SU-DHL-6 (cell line): ENCODE data around the gene CD38.
"Not testable (repeated sequence)": the region's sequence is repeated elsewhere in the genome, so short reads cannot be mapped to it uniquely, and the experiment has no call there.

Experiments
- H2AFZ ChIP-seq: fragments of 200-600 bp; sonication (generic); 2 replicates; pipeline ENCODE4 v1.6.1; 2014; ENCODE audit warnings: low read depth, mild to moderate bottlenecking, moderate library complexity, mixed read lengths, antibody characterized with exemption, low read length; ENCODE audit not compliant: severe bottlenecking
- H3F3A ChIP-seq: fragments of 200-600 bp; shearing (Covaris generic); 2 replicates; pipeline ENCODE4 v1.6.0; 2016; ENCODE audit warnings: antibody characterized with exemption, mild to moderate bottlenecking; ENCODE audit not compliant: insufficient read depth
- H3K27ac ChIP-seq: fragments of 200-600 bp; sonication (generic); 2 replicates; pipeline ENCODE4 v1.5.1; 2016; ENCODE audit warnings: low read depth, mild to moderate bottlenecking, low read length, moderate library complexity, mixed read lengths
- H3K27me3 ChIP-seq: fragments of 200-600 bp; sonication (generic), shearing (Covaris generic); 2 replicates; pipeline ENCODE4 v1.6.0; 2014; ENCODE audit warnings: mild to moderate bottlenecking, low read length
- H3K36me3 ChIP-seq: fragments of 200-600 bp; sonication (generic); 2 replicates; pipeline ENCODE4 v1.6.1; 2014; ENCODE audit warnings: mild to moderate bottlenecking, low read length, mixed read lengths
- H3K4me2 ChIP-seq: fragments of 300-600, 200-600 bp; shearing (Covaris generic), sonication (generic); 2 replicates; pipeline ENCODE4 v1.6.0; 2014; ENCODE audit warnings: low read length, low read depth, mild to moderate bottlenecking; ENCODE audit not compliant: poor library complexity, severe bottlenecking
- H3K4me3 ChIP-seq: fragments of 200-600 bp; sonication (generic); 2 replicates; pipeline ENCODE4 v1.5.1; 2014; ENCODE audit warnings: antibody characterized with exemption, low read length, mild to moderate bottlenecking, mixed read lengths; ENCODE audit not compliant: insufficient read depth, poor library complexity, severe bottlenecking
- H3K79me2 ChIP-seq: fragments of 200-600 bp; sonication (generic); 2 replicates; pipeline ENCODE4 v1.6.1; 2014; ENCODE audit warnings: mild to moderate bottlenecking, low read length, moderate library complexity; ENCODE audit not compliant: insufficient read depth
- H3K9ac ChIP-seq: fragments of 200-600 bp; sonication (generic); 2 replicates; pipeline ENCODE4 v1.7.0; 2014; ENCODE audit warnings: mild to moderate bottlenecking, low read length
- H3K9me2 ChIP-seq: fragments of 200-600 bp; sonication (generic); replicated peaks from 2 replicates; pipeline ENCODE4 v1.6.1; 2014; ENCODE audit warnings: low read length; ENCODE audit not compliant: insufficient read depth
- H3K9me3 ChIP-seq: fragments of 200-600 bp; sonication (generic); 2 replicates; pipeline ENCODE4 v1.6.1; 2014; ENCODE audit warnings: low read length, mixed read lengths; ENCODE audit not compliant: insufficient read depth
- H4K20me1 ChIP-seq: fragments of 200-600 bp; sonication (generic); 2 replicates; pipeline ENCODE4 v1.6.1; 2014; ENCODE audit warnings: low read depth, mild to moderate bottlenecking, antibody characterized with exemption, low read length, moderate library complexity, mixed read lengths
- CTCF ChIP-seq: fragments of 200-600 bp; sonication (generic); IDR thresholded peaks from one replicate; pipeline ENCODE4 v1.5.1; 2017; ENCODE audit warnings: antibody characterized with exemption, mild to moderate bottlenecking, low read length, moderate library complexity; ENCODE audit not compliant: insufficient read depth, poor library complexity, severe bottlenecking
- EZH2phosphoT487 ChIP-seq: fragments of 200-600 bp; sonication (generic), shearing (Covaris generic); conservative IDR thresholded peaks from 2 replicates; pipeline ENCODE4 v1.6.1; 2018; ENCODE audit warnings: mild to moderate bottlenecking, antibody characterized with exemption, low read length, moderate library complexity, mixed read lengths

The CD38 gene

GRCh38 chr4:15756361-15756861 is 21.7 kb upstream of the CD38 start:
- no peaks in the 10 kb centered on the region for H3K9me2 ChIP-seq
- TF ChIP-seq CTCF (peak; percentile 58), EZH2phosphoT487 (no peak)
- no peaks in the 10 kb centered on the region for H4K20me1 ChIP-seq
- H3K36me3 ChIP-seq = no peaks in the 10 kb centered on the region
- H3K79me2 ChIP-seq = no peaks in the 10 kb centered on the region
- peak overlapping the region; percentile 35 for H2AFZ ChIP-seq
- H3K4me3 ChIP-seq = peak overlapping the region; percentile 47
- no peaks in the 10 kb centered on the region for H3K27me3 ChIP-seq
- peaks cover 17% of the 10 kb centered on the region for H3F3A ChIP-seq
- H3K9me3 ChIP-seq = no peaks in the 10 kb centered on the region
- H3K9ac ChIP-seq = peak overlapping the region; percentile 37
- peak overlapping the region; percentile 89 for H3K27ac ChIP-seq
- H3K4me2 ChIP-seq = peak overlapping the region; percentile 86

- H3K27ac ChIP-seq = peak overlapping the region; percentile 89
- no peaks in the 10 kb centered on the region for H3K27me3 ChIP-seq
- H4K20me1 ChIP-seq = no peaks in the 10 kb centered on the region
- no peaks in the 10 kb centered on the region for H3K9me2 ChIP-seq
- peak overlapping the region; percentile 35 for H2AFZ ChIP-seq
- peak overlapping the region; percentile 37 for H3K9ac ChIP-seq
- no peak for TF ChIP-seq CTCF
- TF ChIP-seq EZH2phosphoT487 = no peak
- H3K4me3 ChIP-seq = peak overlapping the region; percentile 35
- H3K36me3 ChIP-seq = no peaks in the 10 kb centered on the region
- H3K79me2 ChIP-seq = no peaks in the 10 kb centered on the region
- peak overlapping the region; percentile 86 for H3K4me2 ChIP-seq
- H3F3A ChIP-seq = peaks cover 17% of the 10 kb centered on the region
- H3K9me3 ChIP-seq = no peaks in the 10 kb centered on the region
Observed at GRCh38 chr4:15757054-15757453, 21.1 kb upstream of the CD38 start.

GRCh38 chr4:15758294-15758693 is 19.8 kb upstream of the CD38 start:
- 0 out of 2 replicates have a peak, but pooled peaks cover 3% of the 10 kb centered on the region for H3K36me3 ChIP-seq
- H3K79me2 ChIP-seq = no peaks in the 10 kb centered on the region
- H3F3A ChIP-seq = peaks cover 17% of the 10 kb centered on the region

GRCh38 chr4:15762460-15762859 is 15.7 kb upstream of the CD38 start:
- not testable (repeated sequence) for H3K27ac ChIP-seq, H3K79me2 ChIP-seq, H3F3A ChIP-seq, H3K4me3 ChIP-seq, H3K9me2 ChIP-seq, H3K36me3 ChIP-seq, H2AFZ ChIP-seq, H3K27me3 ChIP-seq, H3K9me3 ChIP-seq, H4K20me1 ChIP-seq, H3K4me2 ChIP-seq, H3K9ac ChIP-seq

More at GRCh38 chr4:15758294-15758693, 19.8 kb upstream of the CD38 start:
- TF ChIP-seq CTCF = no peak
- TF ChIP-seq EZH2phosphoT487 = no peak
- H4K20me1 ChIP-seq = no peaks in the 10 kb centered on the region
- no peaks in the 10 kb centered on the region for H3K9me3 ChIP-seq
- H3K4me2 ChIP-seq = no peak overlapping the region
- H3K9me2 ChIP-seq = no peaks in the 10 kb centered on the region
- H3K27me3 ChIP-seq = no peaks in the 10 kb centered on the region
- no peak overlapping the region for H3K27ac ChIP-seq
- no peak overlapping the region for H2AFZ ChIP-seq
- H3K4me3 ChIP-seq = no peak overlapping the region
- no peak overlapping the region for H3K9ac ChIP-seq
